Cortex of kidney (tissue), 1 donor: ENCODE results near the gene EEF1A2.

Experiments
- DNase-seq: peaks from one replicate; lab custom pipeline; 2025; lab: John Stamatoyannopoulos, UW

EEF1A2 gene

DNA sequence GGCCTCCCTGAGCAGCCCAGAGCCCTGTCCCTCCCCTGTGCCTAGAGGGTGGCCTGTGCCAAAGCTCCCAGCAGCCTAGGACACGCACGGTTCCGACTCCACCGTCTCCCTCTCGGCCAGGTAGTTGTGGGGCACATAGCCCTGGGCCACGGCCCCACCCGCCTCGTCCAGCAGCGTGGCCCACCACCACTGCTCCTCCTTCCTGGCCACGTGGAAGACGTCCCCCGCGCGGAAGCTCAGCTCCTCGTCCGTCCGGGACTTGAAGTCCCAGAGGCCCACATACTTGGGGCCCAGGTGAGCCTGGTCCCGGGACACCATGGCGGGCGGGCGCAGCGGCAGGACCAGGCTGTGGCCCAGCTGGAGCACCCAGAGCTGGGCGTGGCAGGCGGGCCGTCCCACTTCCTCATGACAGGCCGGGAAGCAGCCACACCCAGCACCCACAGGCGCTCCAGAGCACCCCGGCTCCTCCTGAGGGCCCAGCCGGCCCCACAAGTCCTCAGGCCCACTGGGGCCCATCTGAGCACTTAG, 38.2 kb upstream of the EEF1A2 start, which contains the start of gene PTK6:
Gene PTK6, minus strand, starts transcription at position 380 of the 528 bp plus-strand sequence. Its CDS starts 62 bp downstream, at position 318.
- no peak for DNase-seq

DNA sequence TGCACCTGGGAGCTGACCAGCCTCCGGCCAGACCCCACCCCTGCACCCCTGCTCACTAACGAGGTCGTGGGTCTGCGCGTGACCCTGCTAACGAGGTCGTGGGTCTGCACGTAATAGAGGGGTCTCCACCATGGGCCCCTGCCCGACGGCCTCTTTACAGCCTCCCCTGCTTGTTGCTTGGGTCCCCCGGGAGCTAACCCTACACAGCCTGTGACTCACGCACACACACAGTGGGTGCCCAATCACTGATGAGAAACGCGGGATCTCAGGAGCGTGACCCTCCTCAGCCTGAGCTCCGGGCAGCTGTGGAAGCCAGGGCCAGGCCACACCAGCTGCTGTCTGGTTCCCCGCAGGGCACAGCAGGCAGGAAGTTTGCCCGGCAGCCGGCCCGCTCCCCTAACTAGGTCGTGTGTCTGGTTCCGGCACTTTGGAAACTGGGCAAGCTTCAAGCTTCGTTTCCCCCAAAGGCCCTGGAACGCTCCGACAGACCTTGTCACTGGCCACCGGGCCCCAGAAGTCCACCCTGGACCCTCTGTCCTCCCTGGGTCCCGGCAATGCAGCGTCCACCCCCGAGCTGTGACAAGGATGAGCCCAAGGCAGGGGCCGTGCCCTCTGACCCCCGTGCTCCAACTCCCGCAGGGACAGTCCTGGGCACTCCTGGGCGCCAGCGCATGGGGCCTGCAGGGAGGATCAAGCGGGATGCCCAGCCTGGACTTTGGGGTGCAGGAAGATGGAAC, 37.5 kb upstream of the EEF1A2 start:
- no peak for DNase-seq

DNA sequence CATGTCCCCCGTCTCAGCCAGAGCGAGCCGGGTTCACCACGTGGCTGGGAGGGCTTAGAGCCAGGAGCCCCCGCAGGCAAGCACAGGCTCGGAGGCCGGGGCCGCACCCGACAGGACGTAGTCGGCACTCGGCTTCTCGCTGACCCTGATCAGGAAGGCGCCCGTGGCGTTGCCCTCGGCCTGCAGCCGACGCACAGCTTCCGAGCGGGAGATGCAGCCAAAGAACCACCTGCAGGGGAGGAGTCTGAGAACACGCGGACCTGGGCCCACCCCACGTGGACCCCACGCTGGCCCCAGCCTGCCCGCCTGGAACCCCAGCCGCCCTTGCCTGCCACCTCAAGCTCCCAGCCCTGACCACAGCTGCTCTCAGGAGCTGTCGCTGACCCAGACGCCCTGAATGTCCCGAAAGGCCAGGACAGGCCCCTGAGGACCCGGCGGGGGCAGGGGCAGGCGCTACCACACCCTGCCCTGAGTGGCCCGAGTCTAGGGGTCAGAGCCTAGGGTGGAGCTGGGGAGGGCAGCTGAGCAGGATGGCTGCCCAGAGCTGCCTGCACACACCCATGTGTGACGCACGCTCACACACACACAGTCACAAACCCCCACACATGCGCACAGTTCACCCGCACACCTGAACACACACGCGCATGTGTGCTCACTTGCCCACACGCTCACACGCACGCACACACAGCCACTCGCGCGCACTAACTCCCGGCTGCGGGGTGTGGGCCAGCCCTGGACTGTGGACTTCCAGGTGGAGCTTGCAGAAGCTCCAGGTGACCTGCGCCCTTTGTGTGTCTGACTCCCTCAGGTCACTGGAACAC, 36.2 kb upstream of the EEF1A2 start:
- no peak for DNase-seq

DNA sequence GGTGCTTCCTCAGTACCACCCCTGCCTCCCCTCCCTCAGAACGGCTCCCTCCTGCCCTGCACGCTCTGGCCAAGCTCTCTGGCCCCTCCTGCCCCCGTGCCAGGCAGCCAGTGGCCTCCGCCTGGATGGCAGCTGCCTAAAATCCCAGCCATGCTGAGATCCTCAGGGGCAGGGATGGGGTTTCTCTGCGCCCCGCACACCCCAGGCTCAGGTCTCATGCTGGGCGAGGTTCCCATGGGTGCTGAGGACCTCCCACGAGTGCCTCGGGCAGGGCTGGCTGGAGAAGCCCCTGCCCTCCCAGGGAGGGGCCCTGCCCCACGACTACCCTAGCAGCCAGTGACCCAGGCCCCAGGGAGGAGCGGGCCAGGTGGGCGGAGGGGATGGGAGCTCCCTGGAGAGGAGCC, 35.5 kb upstream of the EEF1A2 start:
- DNase-seq = no peak

DNA sequence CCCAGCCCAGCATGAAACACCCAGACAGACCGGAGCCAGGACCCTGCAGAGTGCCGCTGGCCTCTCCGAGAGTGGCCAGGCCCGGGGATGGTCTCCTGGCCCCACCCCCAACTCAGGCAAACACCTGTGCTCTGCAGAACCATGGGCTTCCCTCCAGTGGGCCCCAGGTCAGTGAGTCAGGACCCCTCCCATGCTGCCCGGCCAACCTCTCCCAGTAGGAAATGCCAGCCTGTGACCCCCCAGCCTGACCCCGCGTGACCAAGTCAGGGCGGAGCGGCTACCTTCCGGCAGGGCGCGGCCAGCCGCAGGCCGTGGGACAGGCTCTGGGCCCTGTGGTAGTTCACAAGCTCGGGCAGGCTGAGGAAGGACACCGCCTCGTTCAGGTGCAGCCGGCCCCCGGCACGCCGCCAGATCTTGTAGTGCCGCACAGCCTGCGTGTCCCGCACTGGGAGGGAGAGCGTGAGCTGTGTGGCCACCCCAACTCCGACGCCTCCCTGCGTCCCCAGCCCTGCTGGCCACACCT, 35.0 kb upstream of the EEF1A2 start:
- no peak for DNase-seq

DNA sequence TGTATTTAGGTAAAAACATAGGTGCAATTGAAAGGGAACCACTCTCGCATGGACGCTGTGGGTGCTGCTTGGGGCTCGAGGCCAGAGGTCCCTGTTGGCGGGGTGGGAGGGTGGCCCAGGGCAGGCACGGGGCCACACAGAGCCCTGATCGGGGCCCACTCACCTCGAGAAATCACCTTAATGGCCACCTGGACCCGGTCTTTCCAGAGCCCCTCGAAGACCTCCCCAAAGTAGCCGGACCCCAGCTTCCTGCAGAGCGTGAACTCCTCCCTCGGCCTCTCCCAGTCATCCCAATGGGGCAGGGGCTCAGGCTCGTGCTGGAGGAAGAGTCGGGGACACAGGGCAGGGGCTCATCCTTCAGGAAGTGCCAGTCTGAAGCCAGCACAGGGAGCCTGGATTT, 34.5 kb upstream of the EEF1A2 start:
- DNase-seq = no peak

DNA sequence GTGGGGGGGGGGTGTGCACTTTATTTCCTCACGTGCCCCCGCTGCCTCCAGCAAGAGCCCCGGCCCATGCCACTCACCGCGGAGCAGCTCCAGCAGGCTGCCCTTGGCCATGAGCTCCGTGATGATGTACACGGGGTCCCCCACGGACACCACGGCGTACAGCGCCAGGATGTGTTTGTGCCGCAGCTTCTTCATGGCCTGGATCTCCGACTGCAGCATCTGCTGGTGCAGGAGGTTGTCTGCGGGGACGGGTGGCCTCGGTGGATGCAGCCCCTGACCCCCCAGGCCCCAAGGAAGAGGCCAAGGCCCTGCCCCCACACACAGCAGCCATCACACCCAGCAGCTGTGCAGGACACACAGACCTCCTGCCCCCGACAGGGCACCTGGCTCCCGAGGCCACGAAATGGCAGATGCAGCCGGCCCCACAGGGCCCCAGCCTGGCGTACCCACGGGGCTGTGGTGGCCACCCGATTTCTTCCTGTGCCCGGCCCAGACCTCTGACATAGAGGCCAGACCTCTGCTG, 33.6 kb upstream of the EEF1A2 start:
- no peak for DNase-seq

DNA sequence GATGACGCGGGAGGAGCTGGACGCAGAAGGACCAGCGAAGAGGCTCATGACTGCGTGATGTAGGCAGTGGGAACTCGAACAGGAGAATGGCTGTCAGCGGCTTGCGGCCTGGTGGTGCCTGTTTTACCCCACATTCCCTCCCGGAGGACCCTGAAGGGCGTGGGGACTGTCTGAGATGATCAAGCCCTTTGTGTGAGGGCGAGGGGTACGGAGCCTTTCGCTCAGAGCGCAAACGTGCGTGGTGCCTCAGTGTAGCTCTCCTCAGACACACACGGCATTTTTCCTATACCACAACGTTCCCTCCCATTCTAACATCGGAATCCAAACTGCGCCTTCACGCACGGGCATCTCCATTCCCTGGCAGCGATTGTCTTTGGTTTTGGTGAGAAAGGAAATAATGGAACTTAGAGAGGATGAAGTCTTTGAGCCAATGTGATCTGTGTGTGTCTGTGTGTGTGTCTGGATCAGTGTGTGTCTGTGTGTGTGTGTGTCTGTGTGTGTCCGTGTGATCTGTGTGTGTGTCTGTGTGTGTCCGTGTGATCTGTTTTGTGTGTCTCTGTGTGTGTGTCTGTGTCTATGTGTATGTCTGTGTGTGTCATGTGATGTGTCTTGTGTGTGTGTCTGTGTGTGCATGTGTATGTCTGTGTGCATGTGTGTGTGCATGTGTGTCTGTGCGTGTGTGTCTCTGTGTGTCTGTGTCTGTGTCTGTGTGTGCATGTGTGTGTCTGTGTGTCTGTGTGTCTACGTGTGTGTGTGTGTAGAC, 33.0 kb upstream of the EEF1A2 start:
- DNase-seq = no peak

DNA sequence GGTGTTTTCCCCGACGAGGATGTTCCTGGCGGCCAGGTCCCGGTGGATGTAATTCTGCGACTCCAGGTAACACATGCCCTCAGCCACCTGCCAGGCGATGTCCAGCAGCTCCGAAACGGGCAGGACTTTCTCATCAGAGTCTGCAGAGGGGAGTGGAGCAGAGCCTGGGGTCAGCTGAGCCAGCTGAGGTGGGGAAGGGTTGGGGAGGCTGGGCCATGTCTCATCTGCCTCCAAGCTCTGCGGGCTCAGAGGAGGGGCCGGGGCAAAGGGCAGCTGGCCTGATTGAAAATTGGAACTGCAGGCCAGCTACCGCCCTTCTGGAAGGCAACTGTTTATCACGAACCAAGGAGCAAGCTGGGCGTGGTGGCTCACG, 31.9 kb upstream of the EEF1A2 start:
- no peak for DNase-seq

DNA sequence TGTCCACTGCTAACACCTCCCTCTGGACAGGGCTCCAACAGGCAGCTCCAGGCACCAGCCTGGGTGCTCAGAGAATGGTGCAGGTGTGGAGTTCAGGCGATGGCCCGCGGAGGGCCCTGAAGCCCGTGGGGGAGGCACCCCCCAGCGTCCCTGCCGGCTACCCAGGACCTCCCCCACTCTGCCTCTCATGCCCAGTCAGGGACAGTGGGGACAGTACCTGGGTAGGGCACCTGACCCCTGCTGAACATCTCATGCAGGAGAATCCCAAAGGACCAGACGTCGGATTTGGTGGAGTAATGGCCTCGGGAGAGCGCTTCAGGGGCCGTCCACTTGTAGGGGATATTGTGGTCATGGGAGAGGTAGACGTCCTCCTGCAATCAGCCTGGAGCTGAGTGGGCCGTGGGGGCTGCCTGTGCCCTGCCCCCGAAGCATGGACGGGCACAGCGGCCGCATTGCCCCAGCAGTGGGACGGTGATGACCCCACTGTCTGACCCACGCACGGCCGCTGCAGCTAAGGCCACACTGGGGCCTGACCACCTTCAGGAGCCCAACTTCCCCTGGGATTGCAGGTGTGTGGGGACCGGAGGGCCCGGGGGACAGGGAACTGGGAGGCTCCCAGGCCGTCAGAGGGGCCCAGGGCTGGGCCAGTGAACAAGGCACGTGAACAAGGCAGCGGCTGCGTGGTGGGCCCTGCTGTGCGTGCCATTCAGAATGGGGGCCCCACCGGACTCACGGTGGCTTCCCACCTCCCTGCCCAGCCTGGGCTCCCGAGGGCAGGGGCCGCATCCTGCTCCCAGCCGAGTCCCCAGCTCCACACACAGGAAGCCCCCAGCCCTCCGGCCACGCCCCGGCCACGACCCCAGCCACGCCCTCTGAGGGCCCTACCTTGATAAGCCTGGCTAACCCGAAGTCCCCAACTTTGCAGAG, 31.2 kb upstream of the EEF1A2 start:
- no peak for DNase-seq

DNA sequence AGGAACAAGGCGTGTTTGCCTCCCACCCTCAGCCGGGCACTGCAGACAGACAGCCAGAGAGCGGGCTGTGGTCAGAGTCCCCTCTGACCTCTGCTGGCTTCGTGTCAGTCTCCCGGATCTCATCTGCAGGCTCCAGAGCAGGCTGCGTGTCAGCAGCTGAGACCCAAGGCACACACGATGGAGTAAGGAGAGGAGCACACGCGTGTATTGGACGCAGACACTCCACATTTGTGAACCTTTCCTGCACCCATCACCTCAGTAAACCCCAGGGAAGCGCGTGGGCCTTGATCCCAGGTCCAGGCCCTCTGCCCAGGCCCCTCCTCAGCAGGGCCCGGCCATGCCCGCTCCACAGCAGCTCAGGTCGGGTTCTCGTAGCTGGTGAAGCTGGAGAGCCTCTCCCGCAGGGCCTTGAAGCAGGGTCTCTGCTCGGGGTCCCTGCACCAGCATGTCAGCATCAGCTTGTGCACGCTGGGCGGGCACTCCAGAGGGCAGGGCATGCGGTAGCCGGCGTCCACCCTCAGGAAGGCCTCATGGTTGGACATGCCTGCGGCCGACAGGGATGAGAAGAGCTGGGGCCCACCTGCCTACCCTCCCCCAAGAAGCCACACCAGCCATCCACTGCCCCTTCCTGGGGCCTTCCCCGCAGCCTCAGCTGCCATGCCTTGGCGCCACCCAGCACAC, 30.4 kb upstream of the EEF1A2 start:
- no peak for DNase-seq

DNA sequence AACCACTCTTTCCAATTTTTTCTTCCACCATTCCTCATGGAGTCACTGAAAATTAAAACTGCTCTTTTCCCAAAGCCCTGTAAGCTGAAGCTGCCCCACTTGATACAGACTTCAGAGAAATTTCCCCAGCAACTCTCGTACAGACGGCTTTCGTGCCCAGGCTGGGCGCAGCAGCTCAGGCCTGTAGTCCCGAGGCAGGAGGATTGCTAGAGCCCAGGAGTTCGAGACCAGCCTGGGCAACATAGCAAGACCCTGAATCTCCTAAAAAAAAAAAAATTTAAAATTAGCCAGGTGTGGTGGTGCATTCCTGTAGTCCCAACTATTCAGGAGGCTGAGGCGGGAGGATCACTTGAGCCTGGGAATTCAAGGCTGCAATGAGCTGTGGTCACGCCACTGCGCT, 28.3 kb upstream of the EEF1A2 start:
- no peak for DNase-seq

DNA sequence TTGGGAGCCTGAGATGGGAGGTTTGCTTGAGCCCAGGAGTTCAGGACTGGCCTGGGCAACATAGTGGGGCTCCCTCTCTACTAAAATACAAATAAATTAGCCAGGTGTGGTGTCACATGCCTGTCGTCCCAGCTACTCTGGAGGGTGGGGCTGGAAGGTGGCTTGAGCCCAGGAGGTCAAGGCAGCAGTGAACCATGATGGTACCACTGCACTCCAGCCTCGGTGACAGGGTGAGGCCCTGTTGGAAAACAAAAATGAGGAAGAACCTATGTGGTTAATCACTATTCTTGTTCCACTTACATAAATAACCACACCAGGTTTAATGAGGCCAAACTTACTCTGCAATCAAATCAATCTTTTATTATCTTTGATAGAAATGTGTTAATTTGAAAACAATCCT, 27.1 kb upstream of the EEF1A2 start:
- DNase-seq = no peak

DNA sequence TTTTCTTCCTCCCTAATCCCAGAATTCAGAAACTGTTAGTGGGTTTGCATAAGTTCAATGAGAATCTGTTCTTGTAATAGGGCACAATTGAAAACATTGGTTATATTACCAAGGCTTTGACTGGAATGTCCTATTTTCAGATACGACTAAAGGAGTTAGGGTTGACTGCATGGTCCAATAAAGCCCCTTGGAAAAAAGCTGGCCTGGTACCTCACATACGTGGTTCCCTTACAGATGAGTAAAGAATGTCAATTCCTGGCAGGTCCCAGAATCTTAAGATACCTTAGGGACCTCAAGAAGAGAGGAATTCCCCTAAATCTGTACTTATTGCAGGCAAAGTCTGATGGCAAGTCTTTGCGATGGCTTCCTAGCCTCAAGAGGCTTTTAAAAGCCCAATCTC, 26.3 kb upstream of the EEF1A2 start:
- DNase-seq = no peak

DNA sequence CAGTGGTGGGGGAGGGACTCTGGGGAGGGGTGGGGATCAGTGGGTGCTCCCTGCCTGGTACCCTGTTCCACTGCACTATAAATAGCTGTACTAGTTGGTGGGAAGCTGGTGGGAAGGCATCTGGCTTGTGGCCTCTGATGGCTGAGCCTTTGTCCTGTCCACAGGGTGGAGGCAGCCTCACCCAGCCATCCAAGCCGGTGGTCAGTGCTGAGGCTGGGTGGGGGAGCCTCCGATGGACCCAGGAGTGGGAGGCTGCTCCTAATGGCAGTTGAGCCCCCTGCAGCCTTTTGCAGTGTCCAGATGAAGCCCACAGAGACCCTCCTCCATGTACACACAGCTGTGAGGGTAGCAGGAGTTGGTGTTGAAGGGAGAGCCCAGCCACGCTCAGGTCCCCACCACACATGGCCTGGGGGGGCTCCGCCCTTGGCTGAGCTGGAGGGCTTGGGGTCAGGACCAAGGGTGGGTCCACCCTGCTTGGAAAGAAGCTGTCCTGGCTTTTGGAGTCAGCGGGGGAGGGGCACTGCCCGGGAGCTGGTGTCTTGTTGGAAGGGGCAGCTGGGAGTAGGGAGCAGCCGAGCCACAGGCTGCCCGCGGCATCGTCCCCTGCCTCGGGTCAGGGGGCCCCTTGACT, 24.2 kb upstream of the EEF1A2 start:
- no peak for DNase-seq

DNA sequence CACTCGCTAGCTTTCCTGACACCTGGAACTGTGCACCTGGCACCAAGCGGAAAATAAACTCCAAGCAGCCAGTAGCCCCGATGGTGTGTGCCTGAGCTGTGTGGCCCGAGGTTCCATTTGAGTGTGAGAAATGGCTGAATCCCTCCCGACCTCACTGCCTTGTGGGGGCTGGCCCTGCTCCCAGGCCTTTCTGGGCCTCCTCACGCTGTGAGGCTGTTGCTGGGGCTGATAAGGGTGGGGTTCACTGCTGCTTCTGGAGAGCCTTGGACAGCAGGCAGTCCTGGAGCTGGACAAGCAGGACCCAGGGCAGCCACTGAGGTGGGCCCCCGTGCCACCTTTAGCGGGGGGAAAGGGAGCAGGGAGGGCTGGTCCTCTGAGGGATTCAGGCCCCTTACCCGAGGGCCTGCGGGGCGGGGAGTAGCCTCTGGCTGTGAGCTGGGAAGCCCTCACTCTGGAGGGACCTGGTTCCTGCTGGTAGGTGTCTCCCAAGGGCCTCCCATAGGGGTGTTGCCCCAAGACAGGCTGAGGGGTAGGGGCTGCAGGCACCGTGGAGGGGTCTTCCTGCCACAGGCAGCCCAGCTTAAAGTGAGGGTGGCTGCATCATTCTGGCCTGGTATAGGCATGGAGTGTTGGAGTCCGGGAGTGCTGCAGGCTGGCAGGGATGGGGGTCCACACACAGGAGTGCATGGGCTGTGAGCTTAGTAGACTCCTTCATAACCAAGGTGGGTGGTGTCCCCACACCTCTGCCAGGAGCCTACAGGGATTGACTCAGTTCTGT, 23.4 kb upstream of the EEF1A2 start:
- no peak for DNase-seq

DNA sequence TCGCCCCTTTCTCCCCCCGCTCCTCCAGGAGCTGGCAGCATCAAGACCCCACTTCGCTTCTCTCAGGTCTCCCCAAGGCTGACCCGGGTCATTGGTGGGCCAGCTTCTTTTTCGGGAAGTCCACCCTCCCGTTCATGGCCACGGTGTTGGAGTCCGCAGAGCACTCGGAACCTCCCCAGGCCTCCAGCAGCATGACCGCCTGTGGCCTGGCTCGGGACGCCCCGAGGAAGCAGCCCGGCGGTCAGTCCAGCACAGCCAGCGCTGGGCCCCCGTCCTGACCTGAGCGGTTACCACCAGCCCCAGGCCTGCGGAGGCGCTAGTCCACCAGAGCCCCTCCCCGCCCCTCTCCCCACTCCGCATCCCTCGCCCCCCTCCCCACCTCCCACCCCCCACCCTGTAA, 22.7 kb upstream of the EEF1A2 start:
- no peak for DNase-seq

DNA sequence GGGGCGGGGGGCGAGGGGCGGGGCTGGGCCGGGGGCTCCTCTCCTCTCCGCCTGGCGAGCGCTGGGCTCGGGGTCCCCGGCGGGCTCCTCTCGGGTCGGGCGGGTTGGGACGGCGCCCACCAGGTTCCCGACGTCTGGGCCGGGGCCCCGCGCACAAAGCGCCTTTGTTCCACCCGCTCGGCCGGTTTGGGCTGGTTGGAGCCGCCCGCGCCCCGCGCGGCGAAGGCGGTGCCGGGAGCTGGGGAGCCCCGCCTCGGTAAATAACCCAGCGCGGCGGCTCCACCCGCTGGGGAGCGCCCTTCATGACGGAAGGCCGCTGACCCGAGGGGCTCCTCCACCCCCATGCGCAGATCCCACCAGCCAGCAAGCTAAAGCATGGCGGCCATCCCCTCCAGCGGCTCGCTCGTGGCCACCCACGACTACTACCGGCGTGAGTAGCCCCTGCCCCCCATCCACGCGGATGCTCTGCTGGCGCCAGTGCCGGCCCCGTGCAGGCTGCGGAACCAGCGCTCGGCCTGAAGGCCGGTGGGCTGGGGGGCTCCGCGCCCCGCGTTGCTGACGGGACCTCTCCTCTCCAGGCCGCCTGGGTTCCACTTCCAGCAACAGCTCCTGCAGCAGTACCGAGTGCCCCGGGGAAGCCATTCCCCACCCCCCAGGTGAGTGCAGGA, 22.2 kb upstream of the EEF1A2 start:
- DNase-seq = no peak
